Measurements from ENCODE around the gene MCU.
A peak's percentile ranks its signal among the peaks of the same experiment; 100 is the strongest.

Gene MCU

DNA sequence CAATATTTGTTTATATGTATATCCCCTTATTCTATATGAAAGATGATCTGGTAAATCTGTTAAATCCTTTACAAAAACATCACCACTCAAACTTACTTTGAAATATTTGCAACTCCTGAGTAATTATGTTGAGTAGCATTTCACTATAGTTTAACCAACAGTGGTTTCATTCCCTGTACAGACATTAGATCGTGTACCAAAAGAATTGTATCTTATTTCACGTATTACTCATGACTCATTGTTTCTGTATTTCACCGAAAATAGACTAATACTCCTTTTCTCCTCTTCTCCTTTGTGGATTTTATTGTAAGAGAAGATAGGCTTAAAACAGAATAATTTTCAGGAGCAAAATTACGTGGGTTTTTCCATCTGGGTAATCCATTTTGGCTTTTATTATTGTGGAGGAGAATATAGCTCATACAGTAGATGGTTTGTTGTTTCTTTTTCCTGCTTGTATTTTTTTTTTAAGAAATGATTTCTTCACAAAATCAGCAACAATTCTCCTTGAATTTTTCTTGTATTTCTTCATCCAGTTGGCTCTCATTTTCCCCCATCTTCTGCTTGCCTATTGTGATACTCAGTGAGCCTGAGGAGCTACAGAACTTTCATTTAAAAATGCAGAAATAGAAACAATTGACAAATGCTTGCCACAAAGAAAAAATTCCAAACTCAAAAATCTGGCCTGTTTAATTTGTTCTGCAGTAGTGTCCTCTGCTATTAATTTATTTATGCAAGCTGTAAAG is 111.0 kb downstream of the MCU start:
- peak; percentile 18 for DNase-seq (ENCODE audit: low spot score)
- in situ Hi-C loops (cut with MboI; ENCODE audit: low sequenced_read_pairs, unreplicated experiment) = no loop called here
- TF ChIP-seq CTCF (IDR thresholded peaks at IDR 0.05; ENCODE audit: borderline replicate concordance, control extremely low read depth, extremely low read depth, insufficient read depth, missing control alignments) = no peak

- TF ChIP-seq CTCF (IDR thresholded peaks at IDR 0.05; ENCODE audit: borderline replicate concordance, control extremely low read depth, extremely low read depth, insufficient read depth, missing control alignments) = no peak
- DNase-seq (ENCODE audit: low spot score) = no peak
- in situ Hi-C loops (cut with MboI; ENCODE audit: low sequenced_read_pairs, unreplicated experiment) = no loop called here
These were observed 116.1 kb downstream of the MCU start for GRCh38 chr10:72808001-72808400.

- DNase-seq (ENCODE audit: low spot score) = no peak
- no peak for TF ChIP-seq CTCF (IDR thresholded peaks at IDR 0.05; ENCODE audit: borderline replicate concordance, control extremely low read depth, extremely low read depth, insufficient read depth, missing control alignments)
- in situ Hi-C loops (cut with MboI; ENCODE audit: low sequenced_read_pairs, unreplicated experiment) = no loop called here
These were observed 117.1 kb downstream of the MCU start for GRCh38 chr10:72809006-72809405.

GRCh38 chr10:72810976-72811375 is 119.0 kb downstream of the MCU start:
- TF ChIP-seq CTCF (IDR thresholded peaks at IDR 0.05; ENCODE audit: borderline replicate concordance, control extremely low read depth, extremely low read depth, insufficient read depth, missing control alignments) = no peak
- in situ Hi-C loops (cut with MboI; ENCODE audit: low sequenced_read_pairs, unreplicated experiment) = no loop called here

DNA sequence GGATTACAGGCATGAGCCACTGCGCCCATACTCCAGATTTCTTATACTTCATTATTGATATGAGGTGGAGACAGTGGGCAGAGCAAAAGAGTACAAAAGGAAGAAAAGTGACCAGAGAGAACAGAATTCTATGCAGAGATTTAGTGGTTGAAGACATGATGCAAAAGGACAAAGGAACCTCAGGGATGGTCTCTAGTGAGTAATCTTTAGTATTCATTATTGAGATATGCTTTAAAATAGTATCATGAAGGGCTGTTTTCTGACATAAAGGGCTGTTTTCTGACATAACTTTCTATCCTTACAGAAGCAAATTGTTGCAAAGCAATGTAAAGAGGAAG is 120.4 kb downstream of the MCU start:
- DNase-seq (ENCODE audit: low spot score) = no peak
- in situ Hi-C loops (cut with MboI; ENCODE audit: low sequenced_read_pairs, unreplicated experiment) = no loop called here
- TF ChIP-seq CTCF (IDR thresholded peaks at IDR 0.05; ENCODE audit: borderline replicate concordance, control extremely low read depth, extremely low read depth, insufficient read depth, missing control alignments) = no peak

More at GRCh38 chr10:72810976-72811375, 119.0 kb downstream of the MCU start:
- DNase-seq (ENCODE audit: low spot score) = no peak

GRCh38 chr10:72812753-72813430 is 120.9 kb downstream of the MCU start:
- in situ Hi-C loops (cut with MboI; ENCODE audit: low sequenced_read_pairs, unreplicated experiment) = no loop called here
- no peak for TF ChIP-seq CTCF (IDR thresholded peaks at IDR 0.05; ENCODE audit: borderline replicate concordance, control extremely low read depth, extremely low read depth, insufficient read depth, missing control alignments)
- DNase-seq (ENCODE audit: low spot score) = no peak

All from GM13976 (cell line).